Measurements from ENCODE around the gene FAM136A.
"Not testable (repeated sequence)": the region's sequence is repeated elsewhere in the genome, so short reads cannot be mapped to it uniquely, and the experiment has no call there.

The FAM136A gene

DNA sequence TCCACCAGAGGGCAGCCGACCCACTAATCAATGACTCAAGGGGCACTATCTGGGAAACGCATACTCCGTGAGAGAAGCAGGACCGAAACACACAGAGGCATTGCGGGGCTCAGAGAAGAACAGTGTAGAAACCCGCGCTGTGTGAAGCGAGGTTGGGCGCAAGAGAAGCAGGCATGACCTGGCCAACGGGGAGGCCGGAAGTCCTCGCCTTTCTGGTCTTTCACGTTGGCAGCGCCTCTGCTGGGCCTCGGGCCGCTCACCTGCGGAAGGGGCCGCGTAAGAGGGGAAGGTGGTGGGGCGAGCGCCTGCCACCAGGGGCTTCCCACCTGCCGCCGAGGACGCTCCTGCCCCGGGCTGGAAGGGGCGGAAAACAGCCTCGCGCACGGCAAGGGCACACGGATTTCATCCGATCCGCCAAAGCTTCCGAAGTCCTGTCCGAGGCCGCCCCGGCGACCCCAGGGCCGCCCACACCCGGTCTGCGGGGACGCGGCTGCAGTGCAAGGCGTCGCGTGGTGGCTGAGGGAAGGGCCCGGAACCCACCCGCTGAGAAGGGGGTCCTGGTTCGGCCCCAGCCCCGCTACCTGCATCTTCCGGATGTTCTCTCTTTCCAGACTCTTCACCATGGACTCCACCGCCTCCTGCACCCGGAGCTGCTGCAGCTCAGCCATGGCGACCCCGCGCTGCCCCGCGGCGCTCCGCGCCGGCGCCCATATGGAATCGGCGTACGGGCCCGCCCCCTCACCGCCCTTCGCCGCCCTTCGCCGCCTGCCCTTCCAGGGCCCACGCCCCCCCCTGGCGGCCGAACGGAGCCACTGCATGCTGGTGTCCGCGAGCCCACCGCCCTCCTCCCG lies at the start of gene FAM136A:
TSS of gene FAM136A (minus strand) at position 724 of the 851 bp plus-strand sequence. CDS start at position 668, 56 bp downstream.
- peak; percentile 86 for DNase-seq (ENCODE audit: low read depth)

DNA sequence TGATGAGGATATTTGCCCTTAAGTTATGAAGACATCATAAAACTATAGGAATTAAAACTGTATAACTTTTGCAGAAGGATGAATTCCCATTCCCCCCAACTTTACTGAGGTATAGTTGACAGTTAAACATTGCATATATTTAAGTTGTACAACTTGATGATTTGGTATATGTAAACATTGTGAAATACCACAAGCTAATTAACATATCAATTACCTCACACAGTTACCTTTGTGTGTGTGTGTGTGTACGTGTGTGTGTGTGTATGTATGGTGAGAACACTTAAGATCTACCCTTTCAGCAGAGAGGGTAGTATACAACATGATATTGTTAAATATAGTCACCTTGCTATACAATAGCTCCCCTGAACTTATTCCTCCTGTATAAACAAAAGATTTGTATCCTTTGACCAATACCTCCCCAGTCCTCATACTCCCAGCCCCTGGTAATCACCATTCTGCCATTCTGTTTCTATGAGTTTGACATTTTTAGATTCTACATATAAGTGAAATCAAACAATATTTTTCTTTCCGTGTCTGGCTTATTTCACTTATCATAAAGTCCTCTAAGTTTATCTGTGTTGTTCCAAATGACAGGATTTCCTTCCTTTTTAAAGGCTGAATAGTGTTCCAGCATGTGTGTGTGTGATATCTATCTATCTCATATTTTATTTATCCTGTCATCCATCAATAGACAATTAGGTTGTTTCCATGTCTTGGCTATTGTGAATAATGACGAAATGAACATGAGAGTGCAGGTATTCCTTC lies 48.2 kb upstream of the FAM136A start:
- no peak for DNase-seq (ENCODE audit: low read depth)

DNA sequence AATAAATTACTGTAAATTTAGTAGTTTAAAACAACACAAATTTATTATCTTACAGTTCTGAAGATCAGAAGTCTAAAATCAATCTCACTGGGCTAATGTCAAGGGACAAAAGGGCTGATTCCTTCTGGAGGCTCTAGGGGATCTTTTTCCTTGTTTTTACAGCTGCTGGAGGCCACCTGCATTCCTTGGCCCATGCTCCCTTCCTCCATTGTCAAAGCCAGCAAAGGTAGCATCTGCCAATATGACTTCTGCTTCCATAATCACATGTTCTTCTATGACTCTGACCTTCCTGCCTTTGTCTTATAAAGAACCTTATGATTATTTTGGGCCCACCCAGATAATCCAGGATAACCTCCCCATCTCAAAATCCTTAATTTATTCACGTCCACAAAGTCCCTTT lies 46.0 kb upstream of the FAM136A start:
- no peak for DNase-seq (ENCODE audit: low read depth)

DNA sequence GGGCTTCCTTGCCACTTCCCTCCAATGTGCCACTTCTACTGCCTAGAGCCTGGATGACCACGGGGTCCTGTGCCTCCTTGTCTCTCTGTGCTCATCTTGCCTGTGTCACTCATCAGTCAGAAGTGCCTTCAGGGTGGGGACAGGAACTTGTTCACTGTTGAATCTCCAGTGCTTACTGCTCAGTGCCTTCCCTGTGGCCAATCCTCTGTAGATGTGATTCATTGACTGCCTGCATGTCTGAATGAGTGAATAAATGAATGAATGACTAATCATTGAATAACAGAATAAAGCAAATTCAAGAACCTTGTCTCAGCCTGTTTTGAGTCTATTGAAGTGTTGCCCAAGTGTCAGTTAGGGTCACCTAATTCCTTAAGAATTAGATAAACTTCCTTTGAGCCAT lies 42.3 kb upstream of the FAM136A start:
- no peak for DNase-seq (ENCODE audit: low read depth)

DNA sequence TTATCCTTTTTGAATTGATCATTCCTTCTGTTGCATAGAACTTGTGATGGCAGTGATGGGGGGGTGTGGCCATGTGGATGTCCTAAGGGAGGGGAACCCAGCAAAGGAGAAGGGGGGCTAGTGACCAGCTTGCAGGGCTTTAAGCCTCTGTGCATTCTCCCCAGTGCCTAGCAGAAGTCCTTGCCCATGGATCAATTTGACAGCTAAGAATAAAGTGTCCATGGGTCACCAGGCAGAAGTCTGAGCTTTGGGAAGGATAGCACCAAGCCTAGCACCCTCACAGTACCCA lies 39.6 kb upstream of the FAM136A start:
- DNase-seq (ENCODE audit: low read depth), result no peak

DNA sequence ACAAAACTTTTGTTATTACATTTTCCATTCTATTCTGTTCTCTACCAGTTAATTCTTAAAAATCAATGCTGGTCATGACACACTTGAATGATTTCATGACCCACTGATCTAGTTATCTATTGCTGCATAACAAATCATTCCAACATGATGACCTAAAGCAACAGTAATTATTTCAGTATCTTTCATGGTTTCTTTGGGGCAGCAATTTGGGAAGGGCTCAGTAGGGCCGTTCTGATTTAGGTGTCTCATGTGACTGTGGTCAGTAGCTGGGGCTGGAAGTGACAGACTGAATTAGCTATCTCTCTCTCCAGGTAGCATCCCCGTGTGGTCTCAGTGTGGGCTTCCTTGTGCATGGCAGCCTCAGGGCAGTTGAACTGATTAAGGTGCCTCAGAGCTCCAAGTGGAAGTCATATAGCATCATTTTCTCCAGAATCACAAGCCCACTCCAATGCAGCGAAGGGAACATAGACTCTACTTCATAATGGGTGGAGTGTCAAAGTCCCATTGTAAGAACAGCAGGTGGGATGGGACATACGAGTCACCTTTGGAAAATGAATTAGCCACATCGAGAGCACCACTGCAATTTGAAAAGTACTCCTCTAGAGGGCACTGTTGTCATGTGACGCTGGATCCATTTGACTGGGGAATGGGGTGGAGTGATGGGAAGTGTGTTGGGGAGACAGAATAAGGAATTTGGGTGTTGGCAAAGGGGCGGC lies 39.1 kb upstream of the FAM136A start:
- peak; percentile 8 for DNase-seq (ENCODE audit: low read depth)

DNA sequence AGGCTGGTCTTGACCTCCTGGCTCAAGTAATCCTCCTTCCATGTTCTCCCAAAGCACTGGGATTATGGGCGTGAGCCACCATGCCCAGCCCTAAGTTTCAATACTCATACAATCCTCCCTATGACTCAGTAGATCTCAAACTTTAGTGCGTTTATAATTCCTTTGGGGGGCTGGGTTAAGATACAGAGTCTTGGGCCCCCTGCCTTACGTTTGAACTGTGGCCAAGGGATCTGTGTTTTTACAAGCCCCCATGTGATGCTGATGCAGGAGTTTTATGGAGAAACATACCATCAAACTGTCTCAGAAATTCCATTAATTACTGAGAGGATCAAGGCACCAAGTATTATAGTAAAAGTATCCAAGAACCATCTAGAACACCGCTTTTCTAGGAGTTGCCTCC lies 38.2 kb upstream of the FAM136A start:
- DNase-seq (ENCODE audit: low read depth), result no peak

DNA sequence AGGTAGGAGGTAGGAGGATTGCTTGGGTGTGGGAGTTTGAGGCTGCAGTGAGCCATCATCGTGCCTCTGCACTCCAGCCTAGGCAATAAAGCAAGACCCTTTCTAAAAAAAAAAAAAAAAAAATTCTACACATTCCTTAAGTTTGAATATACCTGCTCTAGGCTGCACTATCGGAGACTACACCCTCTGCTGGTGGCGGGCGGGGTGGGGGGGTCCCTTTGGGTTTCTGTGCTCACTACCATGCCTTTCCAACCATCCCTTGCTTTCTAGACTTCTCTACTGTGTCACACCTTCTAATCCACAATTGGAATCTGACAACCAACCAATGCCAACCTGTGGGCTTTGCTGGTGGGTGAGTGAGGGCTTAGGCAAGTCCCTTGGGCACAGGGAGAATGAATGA lies 34.7 kb upstream of the FAM136A start:
- no peak for DNase-seq (ENCODE audit: low read depth)

DNA sequence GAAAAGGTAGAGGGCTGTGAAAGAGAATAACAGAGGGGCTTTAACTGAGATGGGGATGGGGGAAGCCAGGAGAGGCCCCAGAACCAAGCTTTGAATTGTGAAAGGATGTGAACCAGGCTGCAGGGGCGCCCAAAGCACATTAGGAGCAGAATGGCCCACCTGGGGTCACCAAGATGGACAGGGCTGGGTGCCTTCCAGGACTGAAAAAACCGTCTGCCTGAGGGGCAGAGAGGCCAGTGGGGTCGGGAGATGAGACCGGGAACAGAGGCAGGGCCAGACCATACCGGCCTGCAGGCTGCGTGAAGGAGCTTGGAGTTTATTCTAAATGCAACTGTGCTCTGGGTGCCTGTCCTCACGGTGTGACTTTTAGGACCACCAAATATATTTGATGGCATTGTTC lies 29.1 kb upstream of the FAM136A start:
- DNase-seq (ENCODE audit: low read depth), result no peak

DNA sequence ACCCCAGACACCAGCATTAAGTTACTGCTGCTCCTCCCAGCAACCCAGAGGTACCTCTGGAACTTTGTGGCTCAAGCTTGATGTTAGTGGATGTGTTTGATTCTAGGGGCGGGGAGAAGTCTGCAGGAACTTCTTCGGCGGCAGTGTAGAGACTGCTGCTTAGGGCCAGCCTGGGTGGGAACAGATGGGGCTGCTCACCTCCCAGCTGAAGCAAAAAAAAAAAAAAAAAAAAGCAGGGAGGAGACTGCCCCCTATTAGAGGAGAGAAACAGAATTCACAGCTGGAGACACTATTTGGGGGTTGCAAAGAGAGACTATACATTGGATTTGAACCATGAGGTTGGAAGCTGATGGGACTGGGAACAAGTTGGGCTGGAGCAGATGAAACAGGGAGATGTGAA lies 28.6 kb upstream of the FAM136A start:
- no peak for DNase-seq (ENCODE audit: low read depth)

DNA sequence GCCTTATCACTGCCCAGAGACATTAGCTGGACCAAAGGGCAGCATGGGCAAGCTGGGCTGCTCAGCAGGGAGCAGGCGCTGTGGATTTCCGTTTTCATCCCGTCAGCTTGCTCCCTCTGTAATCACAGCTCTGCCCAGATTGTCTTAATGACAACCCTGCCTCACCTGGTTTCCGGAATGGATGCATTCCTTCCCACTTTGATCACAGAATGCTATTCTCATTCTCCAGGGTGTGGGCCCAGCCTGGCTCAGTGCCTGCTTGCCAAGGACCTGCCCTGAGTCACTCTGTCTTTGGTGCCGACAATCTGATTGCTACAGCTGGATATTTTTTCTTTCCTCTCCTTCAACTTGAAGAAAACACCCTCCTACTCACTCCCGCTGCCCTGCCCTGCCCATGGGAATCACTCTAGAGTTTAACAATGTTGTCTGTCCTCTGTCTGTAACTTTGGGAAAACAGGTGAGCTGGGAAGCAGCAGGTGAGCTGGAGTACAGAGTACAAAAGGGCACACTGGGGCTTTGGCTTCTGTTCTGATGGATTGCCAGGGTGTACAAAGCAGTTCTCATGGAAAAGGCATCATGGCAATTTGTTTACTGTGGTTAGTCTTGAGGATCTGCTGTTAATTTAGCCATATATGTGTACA lies 27.2 kb upstream of the FAM136A start:
- DNase-seq (ENCODE audit: low read depth), result no peak

DNA sequence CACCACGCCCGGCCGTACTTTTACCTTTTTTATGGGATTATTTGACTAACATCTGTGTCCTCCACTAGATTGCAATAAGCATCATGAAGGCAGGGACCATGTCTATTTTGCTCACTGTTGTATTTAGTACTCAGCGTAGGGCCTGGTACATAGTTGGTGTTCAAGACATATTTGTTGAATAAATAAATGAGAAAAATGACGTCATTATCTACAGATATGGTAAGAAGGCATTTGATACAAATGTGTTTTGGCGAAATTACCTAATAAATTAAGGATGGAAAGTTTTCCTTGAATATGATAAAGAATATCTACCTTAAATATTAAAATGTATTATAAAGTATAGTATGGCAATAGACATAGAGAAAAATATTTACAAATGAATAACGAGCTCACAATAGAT lies 24.0 kb upstream of the FAM136A start:
- no peak for DNase-seq (ENCODE audit: low read depth)

DNA sequence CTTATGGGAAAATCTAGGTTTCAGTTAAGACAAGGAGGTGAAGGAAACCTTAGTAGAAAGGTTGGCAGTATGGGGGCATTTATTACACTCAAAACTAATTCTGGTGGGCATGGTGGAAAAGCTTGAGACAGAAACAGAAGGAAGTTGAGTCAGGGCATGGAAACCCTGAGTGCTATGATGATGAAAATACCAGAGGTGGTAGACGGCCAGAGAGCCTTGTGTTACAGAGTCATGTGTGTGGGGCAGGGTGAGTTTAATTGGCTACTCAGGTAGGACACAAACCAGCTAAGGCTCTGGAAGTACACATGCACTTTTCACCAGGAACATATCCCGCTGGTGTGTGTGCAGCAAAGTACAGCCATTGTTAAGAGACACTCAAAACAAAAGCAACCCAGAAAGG lies 20.7 kb upstream of the FAM136A start:
- DNase-seq (ENCODE audit: low read depth), result no peak

DNA sequence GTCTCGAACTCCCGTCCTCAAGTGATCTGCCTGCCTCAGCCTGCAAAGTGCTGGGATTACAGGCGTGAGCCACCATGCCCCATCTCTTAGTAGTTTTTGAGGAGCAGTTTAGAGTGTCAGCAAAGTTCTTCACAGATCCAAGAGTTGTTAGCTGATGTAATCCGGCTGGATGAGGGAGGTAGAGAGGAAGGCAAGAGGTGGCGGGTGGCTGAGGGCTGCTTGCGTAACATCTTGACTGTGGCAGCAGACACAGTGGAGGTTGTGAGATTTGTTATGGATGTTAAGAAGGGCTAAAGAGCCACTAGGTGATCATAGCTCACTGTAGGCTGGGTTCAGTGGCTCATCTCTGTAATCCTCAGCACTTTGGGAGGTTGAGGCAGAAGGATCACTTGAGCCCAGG lies 19.5 kb upstream of the FAM136A start:
- no peak for DNase-seq (ENCODE audit: low read depth)

DNA sequence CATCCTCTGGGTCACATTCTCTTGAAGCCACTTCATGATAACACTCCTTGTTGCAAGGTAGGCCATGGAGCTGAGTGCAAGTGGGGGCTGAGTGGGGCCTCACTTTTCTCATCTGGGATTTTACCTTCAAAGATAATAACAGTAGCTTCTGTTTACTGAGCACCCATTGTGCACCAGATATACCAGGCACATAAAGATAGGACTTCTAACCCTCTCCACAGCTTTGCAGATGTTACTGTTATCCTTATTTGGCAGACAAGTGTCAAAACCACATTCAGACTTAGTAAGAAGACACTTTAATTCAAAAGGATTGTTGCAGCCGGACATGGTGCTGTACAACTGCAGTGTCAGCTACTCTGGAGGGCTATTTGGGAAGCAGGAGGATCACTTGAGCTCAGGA lies 12.8 kb upstream of the FAM136A start:
- no peak for DNase-seq (ENCODE audit: low read depth)

DNA sequence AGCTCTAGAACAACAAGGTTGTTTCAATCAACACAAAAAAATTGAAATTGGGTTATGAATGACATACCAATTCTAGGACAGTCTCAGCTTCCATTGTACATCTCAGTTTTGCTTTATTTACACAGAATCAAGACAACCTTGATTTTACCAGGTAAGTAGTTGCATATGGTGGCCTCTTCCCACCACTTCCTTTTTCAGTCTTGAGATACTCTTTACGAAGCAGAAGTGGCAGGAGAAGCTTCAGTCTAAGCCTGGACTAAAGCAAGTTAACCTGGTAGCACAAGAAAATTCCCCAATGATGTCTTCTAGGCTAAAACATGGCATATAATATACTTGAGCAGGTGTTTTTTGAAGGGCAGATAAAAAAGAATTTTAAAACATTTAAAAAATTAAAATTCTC lies 10.7 kb upstream of the FAM136A start:
- DNase-seq (ENCODE audit: low read depth), result no peak

DNA sequence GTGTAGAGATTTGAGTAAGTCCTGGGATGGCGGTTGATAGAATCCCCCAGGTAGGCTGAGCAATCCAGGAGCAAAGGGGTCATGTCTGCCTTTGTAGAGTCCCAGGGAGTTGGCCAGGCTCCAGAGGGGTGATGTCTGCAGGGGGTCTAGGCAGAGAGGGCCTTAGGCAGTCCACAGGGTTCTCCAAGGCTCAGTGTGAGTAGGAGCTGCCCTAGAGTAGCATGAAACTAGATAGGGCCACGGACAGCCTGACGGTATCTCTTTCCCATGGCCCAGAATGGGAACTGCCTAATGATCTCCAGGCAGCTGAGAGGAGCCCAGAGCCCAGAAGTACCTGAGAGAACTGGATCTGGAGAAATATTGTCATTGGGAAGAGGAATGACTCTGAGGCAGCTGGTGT lies 9.0 kb upstream of the FAM136A start:
- no peak for DNase-seq (ENCODE audit: low read depth)

DNA sequence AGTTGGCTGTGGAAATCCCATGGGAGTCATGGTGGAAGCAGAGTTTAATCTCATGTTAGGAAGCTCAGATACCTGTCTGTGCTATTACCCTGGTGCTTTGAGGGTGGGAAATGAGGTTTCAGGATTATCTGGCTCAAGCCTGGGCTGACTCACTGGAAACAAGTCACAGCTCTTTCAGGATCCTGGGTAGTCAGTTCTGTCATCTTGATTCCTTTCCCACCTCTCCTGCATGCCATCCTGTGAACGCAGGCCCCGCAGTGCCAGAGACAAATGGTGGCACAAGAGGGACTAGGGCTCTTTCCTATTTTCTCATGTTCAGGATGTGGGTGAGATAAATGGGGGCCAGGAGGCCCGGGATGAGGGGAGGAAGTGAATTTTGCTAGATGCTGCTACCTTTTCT lies 3.7 kb upstream of the FAM136A start:
- no peak for DNase-seq (ENCODE audit: low read depth)

DNA sequence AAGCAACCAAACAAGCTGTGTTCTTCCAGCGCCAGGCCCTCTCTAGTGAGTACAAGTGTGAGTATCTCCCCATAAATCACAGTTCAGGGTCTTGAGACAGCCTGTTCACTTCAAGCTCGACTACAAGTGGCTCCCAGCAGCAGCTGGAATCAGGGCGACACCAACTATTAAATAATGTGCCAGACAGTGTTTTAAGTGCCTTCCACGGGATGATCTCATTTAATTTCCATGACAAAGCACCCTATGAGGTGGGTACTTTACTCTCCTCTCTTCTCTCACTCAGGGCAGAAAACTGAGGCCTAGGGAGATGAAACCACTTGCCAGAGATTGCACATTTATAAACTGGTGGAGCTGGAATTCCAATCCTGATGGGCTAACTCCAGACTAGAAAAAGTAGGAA lies 2.6 kb upstream of the FAM136A start:
- no peak for DNase-seq (ENCODE audit: low read depth)

DNA sequence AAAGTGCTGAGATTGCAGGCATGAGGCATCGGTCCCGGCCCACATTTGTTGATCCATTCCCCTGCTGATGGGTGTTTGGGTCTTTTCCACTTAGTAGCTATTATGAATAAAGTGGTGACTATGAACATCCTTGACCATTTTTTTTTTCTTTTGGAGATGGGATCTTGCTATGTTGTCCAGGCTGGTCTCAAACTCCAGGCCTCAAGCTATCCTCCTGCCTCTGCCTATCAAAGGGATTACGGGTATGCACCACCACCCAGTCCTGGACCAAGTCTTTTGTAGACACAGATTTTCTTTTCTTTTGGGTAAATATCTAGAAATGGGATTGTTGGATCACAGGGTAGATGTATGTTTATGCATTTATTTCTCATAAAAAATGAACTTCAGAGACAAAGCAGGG lies 1.3 kb upstream of the FAM136A start:
- DNase-seq (ENCODE audit: low read depth), result no peak

DNA sequence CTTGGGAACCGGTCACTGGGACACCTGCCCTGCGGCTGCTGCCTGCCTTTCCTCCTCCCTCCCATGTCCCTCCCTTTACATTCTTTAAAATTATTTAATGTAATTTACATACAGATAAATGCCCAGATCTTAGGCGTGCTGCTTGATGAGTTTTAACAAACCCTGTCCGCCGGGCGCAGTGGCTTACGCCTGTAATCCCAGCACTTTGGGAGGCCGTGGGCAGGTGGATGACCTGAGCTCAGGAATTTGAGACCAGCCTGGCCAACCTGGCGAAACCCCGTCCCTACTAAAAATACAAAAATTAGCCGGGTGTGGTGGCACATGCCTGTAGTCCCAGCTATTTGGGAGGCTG lies 304 bp upstream of the FAM136A start:
- not testable (repeated sequence) for DNase-seq (ENCODE audit: low read depth)

DNA sequence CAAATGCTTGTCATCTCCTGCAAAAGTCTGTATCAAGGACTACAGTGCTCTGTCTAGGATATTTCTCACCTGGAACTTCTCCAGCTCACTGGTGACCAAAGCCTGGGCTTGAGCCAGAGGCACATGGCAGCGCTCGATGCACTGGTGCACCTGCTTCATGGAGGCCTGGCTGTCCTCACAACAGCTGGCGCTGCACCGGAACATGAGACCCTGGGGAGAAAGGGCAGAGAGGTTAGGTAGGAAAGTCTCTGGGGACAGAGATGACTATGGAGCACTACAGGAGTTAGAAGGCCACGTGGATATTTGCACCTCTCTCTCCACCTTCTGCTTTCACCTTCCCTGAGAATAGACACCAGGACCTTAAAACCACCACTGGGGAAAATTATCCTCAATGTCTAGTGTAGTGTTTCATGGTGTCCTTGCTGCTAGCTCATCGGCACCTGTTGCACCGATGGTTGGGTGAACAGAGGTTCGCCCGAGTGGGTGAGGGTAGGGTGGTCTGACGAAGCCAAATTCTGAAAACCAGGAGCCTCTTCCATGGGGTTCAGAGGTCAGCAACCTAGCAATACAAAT lies 1.0 kb downstream of the FAM136A start:
- no peak for DNase-seq (ENCODE audit: low read depth)

Measured in activated T-cell treated with anti-CD3 and anti-CD28 coated beads for 1 hour (primary cell).